ENCODE results near the gene NECTIN1. TPM values are rescaled to one million over a fixed set of nuclear protein-coding genes. Genes with fewer than 3 reads are reported as not detected.

NECTIN1 gene
- total RNA-seq, 2 experiments from 2014 or later = 0.34 to 0.39 TPM

GRCh38 chr11:119589001-119589400 is 140.0 kb downstream of the NECTIN1 start:
- POLR2A ChIA-PET = no interaction called here
- ATAC-seq (no peak), DNase-seq (no peak)
- Mint-ChIP-seq H3K36me3 (ENCODE audit: low read depth) (no peaks in the 10 kb centered on the region), H3K4me1 (ENCODE audit: low read depth) (peaks cover 12% of the 10 kb centered on the region), H3K27me3 (ENCODE audit: low read depth) (peaks cover 23% of the 10 kb centered on the region), H3K4me3 (no peak overlapping the region), H3K27ac (no peak overlapping the region), H3K9me3 (ENCODE audit: insufficient read depth) (no peaks in the 10 kb centered on the region)
- CTCF ChIA-PET = no interaction called here
